Fibroblast of villous mesenchyme (primary cell): ENCODE measurements around the gene EMP3. TPM values are rescaled to one million over a fixed set of nuclear protein-coding genes. Genes with fewer than 3 reads are reported as not detected.
A peak's percentile ranks its signal among the peaks of the same experiment; 100 is the strongest.

Experiments
- DNase-seq: peaks from one replicate; pipeline ENCODE4 v3.0.0-alpha.2; 2010; ENCODE audit warnings: low read depth
- H3K4me3 ChIP-seq: 2 replicates; pipeline ENCODE4 v1.5.1; 2011; ENCODE audit warnings: low read depth, mild to moderate bottlenecking, low read length
- CTCF ChIP-seq: IDR thresholded peaks from 2 replicates; pipeline ENCODE4 v1.5.1; 2012; ENCODE audit warnings: low read depth, mild to moderate bottlenecking, low read length; ENCODE audit not compliant: insufficient read depth
- total RNA-seq: library from RNA; depleted of rRNA; stranded (reverse); fragments of >200 nt; gene quantifications from 2 replicates; pipeline ENCODE4 v1.2.3, GENCODE V29; 2012

Gene EMP3
- total RNA-seq, 1 donor = 92.4 TPM

GRCh38 chr19:48348045-48348444 lies 22.7 kb downstream of the EMP3 start:
- peak; percentile 19 for DNase-seq
- no peak for TF ChIP-seq CTCF

DNA sequence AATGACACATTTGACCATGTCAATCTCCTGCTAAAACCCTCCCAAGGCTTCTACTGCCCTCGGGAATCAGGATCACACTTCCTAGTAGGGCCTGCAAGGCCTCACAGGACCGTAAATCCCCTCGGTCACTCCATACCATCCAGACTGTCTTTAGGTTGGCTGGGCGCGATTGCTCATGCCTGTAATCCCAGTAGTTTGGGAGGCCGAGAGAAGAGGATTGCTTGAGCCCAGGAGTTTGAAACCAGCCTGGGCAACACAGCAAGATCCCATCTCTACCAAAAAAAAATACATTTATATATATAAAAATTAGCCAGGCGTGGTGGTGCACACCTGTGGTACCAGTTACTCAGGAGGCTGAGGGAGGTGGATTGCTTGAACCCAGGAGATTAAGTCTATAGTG lies 23.4 kb downstream of the EMP3 start:
- TF ChIP-seq CTCF = no peak
- H3K4me3 ChIP-seq = no peak overlapping the region
- no peak for DNase-seq

More at GRCh38 chr19:48348045-48348444, 22.7 kb downstream of the EMP3 start:
- H3K4me3 ChIP-seq = no peak overlapping the region

DNA sequence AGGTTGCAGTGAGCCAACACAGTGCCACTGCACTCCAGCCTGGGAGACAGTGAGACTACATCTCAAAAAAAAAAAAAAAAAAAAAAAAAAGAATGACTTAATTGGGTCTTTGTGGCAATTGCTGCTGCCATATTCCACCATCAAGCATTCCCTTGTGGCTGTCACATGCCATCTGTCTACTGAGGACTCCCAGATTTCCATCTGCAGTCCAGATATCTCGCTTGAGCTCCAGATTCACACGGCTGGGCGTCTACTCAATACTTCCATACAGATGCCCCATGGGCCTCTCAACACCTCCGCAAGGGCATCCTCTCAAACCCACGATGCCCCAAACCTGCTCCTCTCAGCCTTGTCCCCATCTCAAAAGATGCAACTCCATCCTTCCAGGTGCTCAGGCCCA lies 25.5 kb downstream of the EMP3 start:
- DNase-seq = no peak
- TF ChIP-seq CTCF = no peak
- no peak overlapping the region for H3K4me3 ChIP-seq

GRCh38 chr19:48351341-48351752 lies 26.0 kb downstream of the EMP3 start:
- peak; percentile 55 for DNase-seq
- H3K4me3 ChIP-seq = no peak overlapping the region
- peak; percentile 80 for TF ChIP-seq CTCF

DNA sequence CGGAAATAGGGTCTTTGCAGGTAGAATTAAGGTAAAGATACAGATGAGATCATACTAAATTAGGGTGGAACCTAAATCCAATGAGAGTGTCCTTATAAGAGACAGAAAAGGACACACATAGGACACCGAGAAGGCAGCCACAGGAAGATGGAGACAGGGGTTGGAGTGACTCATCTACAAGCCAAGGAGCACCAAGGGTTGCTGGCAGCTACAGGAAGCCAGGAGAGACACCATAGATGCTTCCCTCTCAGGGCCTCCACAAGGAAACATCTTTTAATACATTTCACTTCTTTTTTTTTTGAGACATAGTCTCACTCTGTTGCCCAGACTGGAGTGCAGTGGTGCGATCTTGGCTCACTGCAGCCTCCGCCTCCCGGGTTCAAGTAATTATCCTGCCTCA lies 28.3 kb downstream of the EMP3 start:
- DNase-seq = no peak
- no peak for TF ChIP-seq CTCF
- no peak overlapping the region for H3K4me3 ChIP-seq

- TF ChIP-seq CTCF = no peak
- H3K4me3 ChIP-seq = no peak overlapping the region
- DNase-seq = no peak
Measured at GRCh38 chr19:48354332-48354992, 29.1 kb downstream of the EMP3 start.
